ENCODE data around the gene MAN2A2. TPM values are rescaled to one million over a fixed set of nuclear protein-coding genes. Genes with fewer than 3 reads are reported as not detected.
"Not testable (repeated sequence)": the region's sequence is repeated elsewhere in the genome, so short reads cannot be mapped to it uniquely, and the experiment has no call there.

The MAN2A2 gene
- total RNA-seq, 1 experiment from 2014 or later, result 31.0 TPM

- TF ChIP-seq AFF4 (CRISPR knock-in tag; IDR thresholded peaks at IDR 0.05; ENCODE audit: borderline replicate concordance) (no peak), CREB1 (CRISPR knock-in tag; IDR thresholded peaks at IDR 0.05) (no peak), ZNF281 (CRISPR knock-in tag; IDR thresholded peaks at IDR 0.05) (no peak), ZNF396 (CRISPR knock-in tag; IDR thresholded peaks at IDR 0.05; ENCODE audit: borderline replicate concordance) (no peak), OVOL2 (CRISPR knock-in tag; IDR thresholded peaks at IDR 0.05; ENCODE audit: borderline replicate concordance) (no peak)
Measured at GRCh38 chr15:90907838-90908507, 4.9 kb downstream of the MAN2A2 start (continued).

GRCh38 chr15:90909449-90909848, 6.3 kb downstream of the MAN2A2 start:
- DNase-seq (ENCODE audit: low spot score); H3K9me3 Mint-ChIP-seq; H3K27me3 Mint-ChIP-seq (ENCODE audit: low read depth); H3K27ac Mint-ChIP-seq; ATAC-seq; H3K4me1 Mint-ChIP-seq; H3K36me3 Mint-ChIP-seq; POLR2A ChIA-PET; H3K4me3 Mint-ChIP-seq: not testable (repeated sequence)
- CTCF ChIA-PET, result interaction anchor here (1.1 kb wide), 1 partner anchor 9 kb away, joined by 3 read pairs; no protein-coding TSS in a partner anchor

- ATAC-seq (no peak), DNase-seq (ENCODE audit: low spot score) (no peak)
- no peak overlapping the region for H3K4me3 Mint-ChIP-seq
- H3K36me3 Mint-ChIP-seq, result peaks cover 7% of the 10 kb centered on the region
- no peaks in the 10 kb centered on the region for H3K9me3 Mint-ChIP-seq
- ChIA-PET POLR2A (no interaction called here), CTCF (interaction anchor here (0.9 to 1.1 kb wide), 2 partner anchors 9 to 22 kb away, joined by 3 to 4 read pairs; partner anchors contain the start of gene HDDC3)
- no peaks in the 10 kb centered on the region for H3K4me1 Mint-ChIP-seq
- no peak for TF ChIP-seq ZNF317 (CRISPR knock-in tag; IDR thresholded peaks at IDR 0.05; ENCODE audit: borderline replicate concordance, low read depth)
- no peak for TF ChIP-seq TEAD1 (CRISPR knock-in tag; IDR thresholded peaks at IDR 0.05)
- no peak for TF ChIP-seq ZBTB21 (CRISPR knock-in tag; IDR thresholded peaks at IDR 0.05; ENCODE audit: borderline replicate concordance)
- TF ChIP-seq ZNF219 (CRISPR knock-in tag; IDR thresholded peaks at IDR 0.05; ENCODE audit: borderline replicate concordance), result no peak
- TF ChIP-seq MYBL2 (CRISPR knock-in tag; IDR thresholded peaks at IDR 0.05), result no peak
- no peak for TF ChIP-seq SMAD4 (CRISPR knock-in tag; IDR thresholded peaks at IDR 0.05)
- no peak for TF ChIP-seq MLX (CRISPR knock-in tag; IDR thresholded peaks at IDR 0.05)
- TF ChIP-seq TEAD4 (CRISPR knock-in tag; IDR thresholded peaks at IDR 0.05), result no peak
- no peak for TF ChIP-seq NFE2L1 (CRISPR knock-in tag; IDR thresholded peaks at IDR 0.05)
- TF ChIP-seq NR3C1 (CRISPR knock-in tag; conservative IDR thresholded peaks at IDR 0.05; ENCODE audit: low read depth), result no peak
- TF ChIP-seq HMGXB4 (CRISPR knock-in tag; IDR thresholded peaks at IDR 0.05), result no peak
- TF ChIP-seq RORB (CRISPR knock-in tag; IDR thresholded peaks at IDR 0.05), result no peak
- TF ChIP-seq AFF4 (CRISPR knock-in tag; IDR thresholded peaks at IDR 0.05; ENCODE audit: borderline replicate concordance), result no peak
- TF ChIP-seq FOXK1 (CRISPR knock-in tag; IDR thresholded peaks at IDR 0.05), result no peak
- peaks cover under 1% of the 10 kb centered on the region for H3K27me3 Mint-ChIP-seq (ENCODE audit: low read depth)
- no peak overlapping the region for H3K27ac Mint-ChIP-seq
Measured at GRCh38 chr15:90909976-90910375, 6.9 kb downstream of the MAN2A2 start.

Measured in WTC11 (cell line).